ENCODE results near the gene HRAS. TPM values are rescaled to one million over a fixed set of nuclear protein-coding genes. Genes with fewer than 3 reads are reported as not detected.

The HRAS gene
- total RNA-seq, 1 donor from 2014 or later: 77.7 TPM

DNA sequence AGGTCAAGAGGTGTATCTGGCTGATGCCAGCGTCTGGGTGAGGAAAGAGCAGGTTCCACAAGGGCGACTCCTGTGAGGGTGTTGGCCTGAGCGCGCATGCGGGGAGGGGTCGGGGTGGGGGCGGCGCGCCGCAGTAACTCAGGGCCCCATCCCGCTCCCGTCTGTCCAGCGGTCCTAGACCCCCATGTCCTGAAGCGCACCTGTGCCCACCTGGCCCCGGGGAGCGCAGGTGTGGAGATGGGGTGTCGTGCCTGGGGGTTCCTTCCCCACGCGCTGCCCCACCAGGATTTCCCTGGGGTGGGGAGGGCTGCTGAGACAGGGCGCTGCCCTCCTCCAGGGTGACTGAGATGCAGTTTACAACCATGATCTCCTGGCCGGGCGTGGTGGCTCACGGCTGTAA, 49.2 kb downstream of the HRAS start:
- Mint-ChIP-seq H3K9me3 (ENCODE audit: low read depth) (peaks cover 3% of the 10 kb centered on the region), H3K27ac (ENCODE audit: unreplicated experiment) (no peak overlapping the region), H3K4me1 (ENCODE audit: low read depth) (no peaks in the 10 kb centered on the region), H3K27me3 (ENCODE audit: low read depth) (no peaks in the 10 kb centered on the region), H3K36me3 (ENCODE audit: low read depth) (peaks cover 5% of the 10 kb centered on the region), H3K4me3 (ENCODE audit: unreplicated experiment) (no peak overlapping the region)
- TF ChIP-seq, protein P1, sequence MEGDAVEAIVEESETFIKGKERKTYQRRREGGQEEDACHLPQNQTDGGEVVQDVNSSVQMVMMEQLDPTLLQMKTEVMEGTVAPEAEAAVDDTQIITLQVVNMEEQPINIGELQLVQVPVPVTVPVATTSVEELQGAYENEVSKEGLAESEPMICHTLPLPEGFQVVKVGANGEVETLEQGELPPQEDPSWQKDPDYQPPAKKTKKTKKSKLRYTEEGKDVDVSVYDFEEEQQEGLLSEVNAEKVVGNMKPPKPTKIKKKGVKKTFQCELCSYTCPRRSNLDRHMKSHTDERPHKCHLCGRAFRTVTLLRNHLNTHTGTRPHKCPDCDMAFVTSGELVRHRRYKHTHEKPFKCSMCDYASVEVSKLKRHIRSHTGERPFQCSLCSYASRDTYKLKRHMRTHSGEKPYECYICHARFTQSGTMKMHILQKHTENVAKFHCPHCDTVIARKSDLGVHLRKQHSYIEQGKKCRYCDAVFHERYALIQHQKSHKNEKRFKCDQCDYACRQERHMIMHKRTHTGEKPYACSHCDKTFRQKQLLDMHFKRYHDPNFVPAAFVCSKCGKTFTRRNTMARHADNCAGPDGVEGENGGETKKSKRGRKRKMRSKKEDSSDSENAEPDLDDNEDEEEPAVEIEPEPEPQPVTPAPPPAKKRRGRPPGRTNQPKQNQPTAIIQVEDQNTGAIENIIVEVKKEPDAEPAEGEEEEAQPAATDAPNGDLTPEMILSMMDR (IDR thresholded peaks at IDR 0.05): no peak
- no peak for DNase-seq (ENCODE audit: low spot score)

DNA sequence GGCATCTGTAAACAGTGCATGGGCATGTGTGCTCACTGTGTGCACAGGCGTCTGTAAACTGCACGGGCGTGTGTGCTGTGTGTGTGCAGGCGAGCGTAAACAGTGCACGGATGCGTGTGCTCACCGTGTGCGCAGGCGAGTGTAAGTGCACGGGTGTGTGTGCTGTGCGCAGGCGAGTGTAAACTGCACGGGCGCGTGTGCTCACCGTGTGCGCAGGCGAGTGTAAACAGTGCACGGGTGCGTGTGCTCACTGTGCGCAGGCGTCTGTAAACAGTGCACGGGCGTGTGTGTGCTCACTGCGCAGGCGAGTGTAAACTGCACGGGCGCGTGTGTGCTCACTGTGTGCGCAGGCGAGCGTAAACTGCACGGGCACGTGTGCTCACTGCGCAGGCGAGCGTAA, 50.8 kb downstream of the HRAS start:
- no peaks in the 10 kb centered on the region for H3K27me3 Mint-ChIP-seq (ENCODE audit: low read depth)
- H3K4me1 Mint-ChIP-seq (ENCODE audit: low read depth): no peaks in the 10 kb centered on the region
- H3K9me3 Mint-ChIP-seq (ENCODE audit: low read depth): peaks cover 3% of the 10 kb centered on the region
- TF ChIP-seq, protein P1 (IDR thresholded peaks at IDR 0.05): no peak
- peaks cover 4% of the 10 kb centered on the region for H3K36me3 Mint-ChIP-seq (ENCODE audit: low read depth)
- H3K27ac Mint-ChIP-seq (ENCODE audit: unreplicated experiment): no peak overlapping the region
- H3K4me3 Mint-ChIP-seq (ENCODE audit: unreplicated experiment): no peak overlapping the region
- DNase-seq (ENCODE audit: low spot score): no peak

Small RNA genes lying within 50 kb of the gene (microRNA-seq; reads per million reads assigned to microRNA genes)
- gene MIR210 (ENCODE audit: borderline number of aligned reads): 913 reads per million, percentile 78 among the genes with 10 or more reads in this experiment

Other genes starting within 250 kb of the HRAS start
- gene PGGHG, start 246.4 kb downstream of the HRAS start, total RNA-seq: 35.6 to 49.5 TPM (median 49.4 TPM) in 3 replicates
- gene IFITM5, start 236.1 kb downstream of the HRAS start, total RNA-seq: not detected in 3 replicates
- 100 to 109 TPM (median 107 TPM) in 3 replicates for gene IFITM2, start 227.8 kb downstream of the HRAS start, total RNA-seq
- gene IFITM1, start 221.5 kb downstream of the HRAS start, total RNA-seq: 1.0 to 3.3 TPM (median 1.6 TPM) in 3 replicates
- 377 to 394 TPM (median 392 TPM) in 3 replicates for gene IFITM3, start 214.7 kb downstream of the HRAS start, total RNA-seq
- 37.0 to 39.1 TPM (median 37.2 TPM) in 3 replicates for gene B4GALNT4, start 166.1 kb downstream of the HRAS start, total RNA-seq
- gene PKP3, start 141.4 kb downstream of the HRAS start, total RNA-seq: 0.56 to 0.92 TPM (median 0.85 TPM) in 3 replicates
- 12.3 to 26.6 TPM (median 25.9 TPM) in 3 replicates for gene SIGIRR, start 120.6 kb downstream of the HRAS start, total RNA-seq
- not detected in 3 replicates for gene ANO9, start 93.6 kb downstream of the HRAS start, total RNA-seq
- gene PTDSS2, start 85.3 kb downstream of the HRAS start, total RNA-seq: 30.0 to 32.5 TPM (median 32.0 TPM) in 3 replicates
- 146 to 166 TPM (median 161 TPM) in 3 replicates for gene RNH1, start 28.3 kb downstream of the HRAS start, total RNA-seq
- gene LRRC56, start 2.0 kb upstream of the HRAS start, total RNA-seq: 2.6 to 2.9 TPM (median 2.7 TPM) in 3 replicates
- gene LMNTD2, start 25.2 kb upstream of the HRAS start, total RNA-seq: 3.8 to 6.1 TPM (median 5.5 TPM) in 3 replicates
- gene RASSF7, start 25.4 kb upstream of the HRAS start, total RNA-seq: 20.0 to 31.3 TPM (median 28.7 TPM) in 3 replicates
- 24.6 to 34.1 TPM (median 25.9 TPM) in 3 replicates for gene PHRF1, start 40.9 kb upstream of the HRAS start, total RNA-seq
- gene IRF7, start 80.4 kb upstream of the HRAS start, total RNA-seq: 6.5 to 11.4 TPM (median 7.7 TPM) in 3 replicates
- gene CDHR5, start 89.4 kb upstream of the HRAS start, total RNA-seq: not detected in 3 replicates
- gene SCT, start 91.6 kb upstream of the HRAS start, total RNA-seq: 0.72 TPM in 1 of 3 replicates, not detected in the others
- 0.55 to 1.7 TPM (median 1.00 TPM) in 3 replicates for gene DRD4, start 101.7 kb upstream of the HRAS start, total RNA-seq
- 67.6 to 70.4 TPM (median 67.9 TPM) in 3 replicates for gene DEAF1, start 159.6 kb upstream of the HRAS start, total RNA-seq
- gene TMEM80, start 160.2 kb upstream of the HRAS start, total RNA-seq: 16.9 to 31.3 TPM (median 20.3 TPM) in 3 replicates
- gene EPS8L2, start 170.7 kb upstream of the HRAS start, total RNA-seq: 17.2 to 51.6 TPM (median 45.7 TPM) in 3 replicates
- 128 to 227 TPM (median 151 TPM) in 3 replicates for gene TALDO1, start 211.9 kb upstream of the HRAS start, total RNA-seq
- 47.2 to 55.0 TPM (median 52.3 TPM) in 3 replicates for gene GATD1, start 241.9 kb upstream of the HRAS start, total RNA-seq